AG09309 (cell line): ENCODE results near the gene TRABD2A.
"Not testable (repeated sequence)": the region's sequence is repeated elsewhere in the genome, so short reads cannot be mapped to it uniquely, and the experiment has no call there.

Experiments
- DNase-seq: peaks from one replicate; pipeline ENCODE4 v3.0.0-alpha.2; 2010; ENCODE audit warnings: low read depth
- H3K4me3 ChIP-seq: 2 replicates; pipeline ENCODE4 v1.5.1; 2011; ENCODE audit warnings: mild to moderate bottlenecking, low read depth, low read length, moderate library complexity; ENCODE audit not compliant: control insufficient read depth
- CTCF ChIP-seq: IDR thresholded peaks from 2 replicates; pipeline ENCODE4 v1.5.1; 2011; ENCODE audit warnings: mild to moderate bottlenecking, low read depth, low read length, inconsistent platforms; ENCODE audit not compliant: insufficient read depth, control insufficient read depth; ENCODE audit errors: missing control alignments

Gene TRABD2A

GRCh38 chr2:84878896-84879583 lies 1.8 kb downstream of the TRABD2A start:
- no peak for TF ChIP-seq CTCF
- no peak overlapping the region for H3K4me3 ChIP-seq
- DNase-seq: no peak

- DNase-seq: no peak
- no peak for TF ChIP-seq CTCF
- H3K4me3 ChIP-seq: no peak overlapping the region
Measured at GRCh38 chr2:84878459-84878858, 2.4 kb downstream of the TRABD2A start.

- no peak overlapping the region for H3K4me3 ChIP-seq
- no peak for TF ChIP-seq CTCF
- DNase-seq: no peak
Measured at GRCh38 chr2:84876369-84876768, 4.5 kb downstream of the TRABD2A start.

- DNase-seq, H3K4me3 ChIP-seq: not testable (repeated sequence)
Measured at GRCh38 chr2:84875619-84876018, 5.3 kb downstream of the TRABD2A start.

GRCh38 chr2:84875213-84875560 lies 5.7 kb downstream of the TRABD2A start:
- H3K4me3 ChIP-seq: no peak overlapping the region
- TF ChIP-seq CTCF: no peak
- no peak for DNase-seq

- DNase-seq: no peak
- no peak overlapping the region for H3K4me3 ChIP-seq
- TF ChIP-seq CTCF: no peak
Measured at GRCh38 chr2:84874381-84875212, 6.3 kb downstream of the TRABD2A start.

GRCh38 chr2:84873350-84873749 lies 7.5 kb downstream of the TRABD2A start:
- DNase-seq: no peak
- no peak overlapping the region for H3K4me3 ChIP-seq
- TF ChIP-seq CTCF: no peak

- not testable (repeated sequence) for H3K4me3 ChIP-seq, DNase-seq
Measured at GRCh38 chr2:84872691-84873090, 8.2 kb downstream of the TRABD2A start.
